Lower leg skin (tissue), 3 donors: ENCODE results near the gene COL25A1.

Experiments
- CTCF ChIP-seq, 3 donors: fragments of 450-650 bp; IDR thresholded peaks; one replicate each; pipeline ENCODE4 v1.5.1; 2016; ENCODE audit warnings: antibody characterized with exemption in 3 of 3, mild to moderate bottlenecking in 3 of 3, moderate library complexity in 2 of 3
- POLR2A ChIP-seq, 2 donors: fragments of 450-650 bp; IDR thresholded peaks; one replicate each; pipeline ENCODE4 v1.6.1; 2016 to 2017; ENCODE audit warnings: antibody characterized with exemption in 2 of 2, mild to moderate bottlenecking in 1 of 2, moderate library complexity in 1 of 2

GRCh38 chr4:109127866-109128265 is 174.6 kb downstream of the COL25A1 start:
- TF ChIP-seq CTCF (IDR thresholded peaks at IDR 0.05) = no peak
- no peak for TF ChIP-seq POLR2A (IDR thresholded peaks at IDR 0.05)
